Testis (tissue), 2 donors: ENCODE measurements around the gene RTN4IP1.

Experiments
- POLR2A ChIP-seq: fragments of 450-650 bp; IDR thresholded peaks from one replicate; pipeline ENCODE4 v1.6.1; 2017; ENCODE audit warnings: antibody characterized with exemption, mild to moderate bottlenecking, moderate library complexity
- TF ChIP-seq, protein P1 (sequence below), 3 experiments: fragments of 450-650 bp in 2 of 3; fragments of 200-600 bp in 1 of 3; sonication (generic) in 1 of 3; IDR thresholded peaks; one replicate each; pipeline ENCODE4 v1.5.1; 2016 to 2019; ENCODE audit warnings: antibody characterized with exemption in 3 of 3, mild to moderate bottlenecking in 2 of 3, moderate library complexity in 1 of 3

DNA sequence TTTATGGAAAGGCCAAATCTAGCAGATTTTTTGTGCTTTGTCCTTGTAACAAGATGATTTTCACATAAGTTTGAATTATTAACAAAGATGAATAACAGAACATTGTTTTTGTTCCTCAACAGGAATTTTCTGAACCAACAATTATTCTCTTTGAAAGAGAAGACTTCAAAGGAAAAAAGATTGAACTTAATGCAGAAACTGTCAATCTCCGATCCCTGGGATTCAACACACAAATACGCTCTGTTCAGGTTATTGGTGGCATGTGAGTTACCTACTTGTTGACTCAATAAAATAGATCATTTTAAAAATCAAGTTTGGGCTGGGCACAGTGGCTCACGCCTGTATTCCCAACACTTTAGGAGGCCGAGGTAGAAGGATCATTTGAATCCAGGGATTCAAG is 70.9 kb downstream of the RTN4IP1 start:
- TF ChIP-seq POLR2A = no peak
- TF ChIP-seq, protein P1, sequence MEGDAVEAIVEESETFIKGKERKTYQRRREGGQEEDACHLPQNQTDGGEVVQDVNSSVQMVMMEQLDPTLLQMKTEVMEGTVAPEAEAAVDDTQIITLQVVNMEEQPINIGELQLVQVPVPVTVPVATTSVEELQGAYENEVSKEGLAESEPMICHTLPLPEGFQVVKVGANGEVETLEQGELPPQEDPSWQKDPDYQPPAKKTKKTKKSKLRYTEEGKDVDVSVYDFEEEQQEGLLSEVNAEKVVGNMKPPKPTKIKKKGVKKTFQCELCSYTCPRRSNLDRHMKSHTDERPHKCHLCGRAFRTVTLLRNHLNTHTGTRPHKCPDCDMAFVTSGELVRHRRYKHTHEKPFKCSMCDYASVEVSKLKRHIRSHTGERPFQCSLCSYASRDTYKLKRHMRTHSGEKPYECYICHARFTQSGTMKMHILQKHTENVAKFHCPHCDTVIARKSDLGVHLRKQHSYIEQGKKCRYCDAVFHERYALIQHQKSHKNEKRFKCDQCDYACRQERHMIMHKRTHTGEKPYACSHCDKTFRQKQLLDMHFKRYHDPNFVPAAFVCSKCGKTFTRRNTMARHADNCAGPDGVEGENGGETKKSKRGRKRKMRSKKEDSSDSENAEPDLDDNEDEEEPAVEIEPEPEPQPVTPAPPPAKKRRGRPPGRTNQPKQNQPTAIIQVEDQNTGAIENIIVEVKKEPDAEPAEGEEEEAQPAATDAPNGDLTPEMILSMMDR (IDR thresholded peaks at IDR 0.05) = no peak
